RWPE1 (cell line): Measurements from ENCODE around the gene SLC4A1.
A peak's percentile ranks its signal among the peaks of the same experiment; 100 is the strongest.

Experiments
- CTCF ChIA-PET: fragments of 350-600 bp; sonication (Branson Sonifier 250); formaldehyde crosslinking; extraction: SDS; loops from one replicate; lab custom pipeline; 2021; lab: Yijun Ruan, JAX
- POLR2A ChIA-PET: fragments of 400-600 bp; formaldehyde crosslinking; extraction: SDS; loops from one replicate; lab custom pipeline; 2020; ENCODE audit warnings: antibody characterized with exemption; ENCODE audit not compliant: low non-redundant PET; lab: Yijun Ruan, JAX
- DNase-seq: peaks from one replicate; pipeline ENCODE4 v3.0.0; 2012; ENCODE audit warnings: low spot score
- H3K27ac ChIP-seq: fragments of 450-650 bp; 2 replicates; pipeline ENCODE4 v1.5.1; 2017
- TF ChIP-seq, protein P1 (sequence below): fragments of 450-650 bp; conservative IDR thresholded peaks from 2 replicates; pipeline ENCODE4 v1.5.1; 2017; ENCODE audit warnings: low read depth, mild to moderate bottlenecking

SLC4A1 gene

GRCh38 chr17:44279666-44280391, 11.9 kb upstream of the SLC4A1 start:
- peak overlapping the region; percentile 12; the same call in 1 of the 2 replicates for H3K27ac ChIP-seq
- ChIA-PET CTCF (no interaction called here), POLR2A (interaction anchor here (0.6 kb wide), 1 partner anchor 40 kb away, joined by 3 read pairs; no protein-coding TSS in a partner anchor)
- TF ChIP-seq, protein P1, sequence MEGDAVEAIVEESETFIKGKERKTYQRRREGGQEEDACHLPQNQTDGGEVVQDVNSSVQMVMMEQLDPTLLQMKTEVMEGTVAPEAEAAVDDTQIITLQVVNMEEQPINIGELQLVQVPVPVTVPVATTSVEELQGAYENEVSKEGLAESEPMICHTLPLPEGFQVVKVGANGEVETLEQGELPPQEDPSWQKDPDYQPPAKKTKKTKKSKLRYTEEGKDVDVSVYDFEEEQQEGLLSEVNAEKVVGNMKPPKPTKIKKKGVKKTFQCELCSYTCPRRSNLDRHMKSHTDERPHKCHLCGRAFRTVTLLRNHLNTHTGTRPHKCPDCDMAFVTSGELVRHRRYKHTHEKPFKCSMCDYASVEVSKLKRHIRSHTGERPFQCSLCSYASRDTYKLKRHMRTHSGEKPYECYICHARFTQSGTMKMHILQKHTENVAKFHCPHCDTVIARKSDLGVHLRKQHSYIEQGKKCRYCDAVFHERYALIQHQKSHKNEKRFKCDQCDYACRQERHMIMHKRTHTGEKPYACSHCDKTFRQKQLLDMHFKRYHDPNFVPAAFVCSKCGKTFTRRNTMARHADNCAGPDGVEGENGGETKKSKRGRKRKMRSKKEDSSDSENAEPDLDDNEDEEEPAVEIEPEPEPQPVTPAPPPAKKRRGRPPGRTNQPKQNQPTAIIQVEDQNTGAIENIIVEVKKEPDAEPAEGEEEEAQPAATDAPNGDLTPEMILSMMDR = no peak
- DNase-seq = peak; percentile 31

DNA sequence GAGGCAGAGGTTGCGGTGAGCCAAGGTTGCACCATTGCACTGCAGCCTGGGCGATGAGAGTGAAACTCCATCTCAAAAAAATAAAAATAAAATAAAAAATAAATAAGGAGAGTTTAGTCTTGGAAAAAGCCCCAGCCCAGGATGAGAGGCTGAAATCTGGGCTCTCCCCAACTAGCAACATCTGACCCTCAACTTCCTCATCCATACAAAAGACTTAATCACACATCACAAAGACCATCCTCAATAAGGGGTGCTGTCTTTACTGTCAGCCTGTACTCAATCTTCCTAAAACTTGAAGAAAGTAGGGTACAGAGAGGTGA, 11.4 kb upstream of the SLC4A1 start:
- DNase-seq = no peak
- POLR2A ChIA-PET = interaction anchor here (0.6 kb wide), 1 partner anchor 40 kb away, joined by 3 read pairs; no protein-coding TSS in a partner anchor
- TF ChIP-seq, protein P1 = no peak
- CTCF ChIA-PET = no interaction called here
- no peak overlapping the region for H3K27ac ChIP-seq

- DNase-seq = no peak
- H3K27ac ChIP-seq = no peak overlapping the region
- ChIA-PET CTCF (interaction anchor here (0.5 to 0.9 kb wide), 2 partner anchors 32 to 58 kb away, joined by 3 to 4 read pairs; partner anchors contain the start of gene UBTF), POLR2A (interaction anchor here (1.2 kb wide), 1 partner anchor 10 kb away, joined by 3 read pairs; no protein-coding TSS in a partner anchor)
- TF ChIP-seq, protein P1 = no peak
Measured at GRCh38 chr17:44277976-44278375, 10.0 kb upstream of the SLC4A1 start.

DNA sequence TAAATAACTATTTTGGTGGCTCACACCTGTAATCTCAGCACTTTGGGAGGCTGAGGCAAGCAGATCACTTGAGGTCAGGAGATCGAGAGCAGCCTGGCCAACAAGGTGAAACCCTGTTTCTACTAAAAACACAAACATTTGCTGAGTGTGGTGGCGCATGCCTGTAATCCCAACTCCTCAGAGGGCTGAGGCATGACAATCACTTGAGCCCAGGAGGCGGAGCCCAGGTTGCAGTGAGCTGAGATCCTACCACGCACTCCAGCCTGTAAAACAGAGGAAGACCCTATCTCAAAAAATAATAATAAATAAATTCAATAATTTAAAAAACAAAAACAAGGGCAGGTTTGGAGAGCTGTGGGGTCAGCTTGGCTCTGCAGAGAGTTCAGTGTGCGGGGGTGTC, 5.7 kb upstream of the SLC4A1 start:
- ChIA-PET POLR2A (no interaction called here), CTCF (no interaction called here)
- no peak for DNase-seq
- no peak overlapping the region for H3K27ac ChIP-seq
- TF ChIP-seq, protein P1 = no peak

GRCh38 chr17:44272954-44273353, 5.0 kb upstream of the SLC4A1 start:
- TF ChIP-seq, protein P1 = no peak
- ChIA-PET CTCF (no interaction called here), POLR2A (no interaction called here)
- no peak overlapping the region for H3K27ac ChIP-seq
- DNase-seq = no peak

- ChIA-PET CTCF (no interaction called here), POLR2A (no interaction called here)
- DNase-seq = no peak
- no peak overlapping the region for H3K27ac ChIP-seq
- TF ChIP-seq, protein P1 = no peak
Measured at GRCh38 chr17:44272321-44272951, 4.5 kb upstream of the SLC4A1 start.
